ENCODE measurements around the gene CDC42SE2.

DNA sequence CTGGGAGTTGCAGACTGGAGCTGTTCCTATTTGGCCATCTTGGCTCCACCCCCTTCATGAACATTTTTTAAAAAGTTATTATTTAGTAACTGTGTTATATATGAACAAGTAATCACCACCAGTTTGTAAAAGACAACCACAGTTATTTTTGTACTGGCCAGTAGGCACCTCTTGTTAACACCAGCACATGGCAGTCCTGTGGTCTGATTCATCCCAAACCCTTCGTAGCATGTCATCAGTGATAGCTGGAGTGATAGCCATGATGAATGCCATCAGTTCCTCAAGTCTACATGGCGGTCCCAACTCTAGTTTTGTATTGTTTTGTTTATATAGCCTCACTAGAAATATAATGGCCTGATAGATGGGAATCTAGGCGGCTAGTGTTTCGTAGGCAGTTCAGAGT lies 74.2 kb downstream of the CDC42SE2 start:
- TF ChIP-seq, protein P1, sequence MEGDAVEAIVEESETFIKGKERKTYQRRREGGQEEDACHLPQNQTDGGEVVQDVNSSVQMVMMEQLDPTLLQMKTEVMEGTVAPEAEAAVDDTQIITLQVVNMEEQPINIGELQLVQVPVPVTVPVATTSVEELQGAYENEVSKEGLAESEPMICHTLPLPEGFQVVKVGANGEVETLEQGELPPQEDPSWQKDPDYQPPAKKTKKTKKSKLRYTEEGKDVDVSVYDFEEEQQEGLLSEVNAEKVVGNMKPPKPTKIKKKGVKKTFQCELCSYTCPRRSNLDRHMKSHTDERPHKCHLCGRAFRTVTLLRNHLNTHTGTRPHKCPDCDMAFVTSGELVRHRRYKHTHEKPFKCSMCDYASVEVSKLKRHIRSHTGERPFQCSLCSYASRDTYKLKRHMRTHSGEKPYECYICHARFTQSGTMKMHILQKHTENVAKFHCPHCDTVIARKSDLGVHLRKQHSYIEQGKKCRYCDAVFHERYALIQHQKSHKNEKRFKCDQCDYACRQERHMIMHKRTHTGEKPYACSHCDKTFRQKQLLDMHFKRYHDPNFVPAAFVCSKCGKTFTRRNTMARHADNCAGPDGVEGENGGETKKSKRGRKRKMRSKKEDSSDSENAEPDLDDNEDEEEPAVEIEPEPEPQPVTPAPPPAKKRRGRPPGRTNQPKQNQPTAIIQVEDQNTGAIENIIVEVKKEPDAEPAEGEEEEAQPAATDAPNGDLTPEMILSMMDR (IDR thresholded peaks at IDR 0.05; ENCODE audit: insufficient read depth, low read length), result no peak
- TF ChIP-seq POLR2AphosphoS5 (IDR thresholded peaks at IDR 0.05; ENCODE audit: low read depth) (no peak), GABPA (IDR thresholded peaks at IDR 0.05; ENCODE audit: low read depth) (no peak), SPI1 (IDR thresholded peaks at IDR 0.05; ENCODE audit: borderline replicate concordance, low read depth) (no peak)
- TF ChIP-seq, protein P2, sequence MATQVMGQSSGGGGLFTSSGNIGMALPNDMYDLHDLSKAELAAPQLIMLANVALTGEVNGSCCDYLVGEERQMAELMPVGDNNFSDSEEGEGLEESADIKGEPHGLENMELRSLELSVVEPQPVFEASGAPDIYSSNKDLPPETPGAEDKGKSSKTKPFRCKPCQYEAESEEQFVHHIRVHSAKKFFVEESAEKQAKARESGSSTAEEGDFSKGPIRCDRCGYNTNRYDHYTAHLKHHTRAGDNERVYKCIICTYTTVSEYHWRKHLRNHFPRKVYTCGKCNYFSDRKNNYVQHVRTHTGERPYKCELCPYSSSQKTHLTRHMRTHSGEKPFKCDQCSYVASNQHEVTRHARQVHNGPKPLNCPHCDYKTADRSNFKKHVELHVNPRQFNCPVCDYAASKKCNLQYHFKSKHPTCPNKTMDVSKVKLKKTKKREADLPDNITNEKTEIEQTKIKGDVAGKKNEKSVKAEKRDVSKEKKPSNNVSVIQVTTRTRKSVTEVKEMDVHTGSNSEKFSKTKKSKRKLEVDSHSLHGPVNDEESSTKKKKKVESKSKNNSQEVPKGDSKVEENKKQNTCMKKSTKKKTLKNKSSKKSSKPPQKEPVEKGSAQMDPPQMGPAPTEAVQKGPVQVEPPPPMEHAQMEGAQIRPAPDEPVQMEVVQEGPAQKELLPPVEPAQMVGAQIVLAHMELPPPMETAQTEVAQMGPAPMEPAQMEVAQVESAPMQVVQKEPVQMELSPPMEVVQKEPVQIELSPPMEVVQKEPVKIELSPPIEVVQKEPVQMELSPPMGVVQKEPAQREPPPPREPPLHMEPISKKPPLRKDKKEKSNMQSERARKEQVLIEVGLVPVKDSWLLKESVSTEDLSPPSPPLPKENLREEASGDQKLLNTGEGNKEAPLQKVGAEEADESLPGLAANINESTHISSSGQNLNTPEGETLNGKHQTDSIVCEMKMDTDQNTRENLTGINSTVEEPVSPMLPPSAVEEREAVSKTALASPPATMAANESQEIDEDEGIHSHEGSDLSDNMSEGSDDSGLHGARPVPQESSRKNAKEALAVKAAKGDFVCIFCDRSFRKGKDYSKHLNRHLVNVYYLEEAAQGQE (IDR thresholded peaks at IDR 0.05; ENCODE audit: insufficient replicate concordance, low read depth), result no peak
